HepG2 (cell line): ENCODE measurements around the gene MPHOSPH8. TPM values are rescaled to one million over a fixed set of nuclear protein-coding genes. Genes with fewer than 3 reads are reported as not detected.

Source experiments
- ARID5B ChIP-seq: IDR thresholded peaks from 2 replicates; pipeline ENCODE4 v1.4.0; 2020; ENCODE audit warnings: mild to moderate bottlenecking, missing genetic modification reagents
- HES4 ChIP-seq: sonication (generic); formaldehyde crosslinking; IDR thresholded peaks from 2 replicates; pipeline ENCODE4 v1.9.0; 2021; ENCODE audit warnings: mild to moderate bottlenecking, missing genetic modification reagents, borderline replicate concordance
- HNF4G ChIP-seq, 2 experiments: sonication (generic) in 1 of 2; formaldehyde crosslinking in 1 of 2; IDR thresholded peaks; 2 replicates each; pipeline versions ENCODE4 v1.4.0 to v1.6.1; 2011 to 2020; ENCODE audit warnings: borderline replicate concordance in 2 of 2, low read depth in 2 of 2, mild to moderate bottlenecking in 2 of 2, low read length in 1 of 2, missing genetic modification reagents in 1 of 2, moderate library complexity in 1 of 2
- KDM4B ChIP-seq: sonication (generic); formaldehyde crosslinking; IDR thresholded peaks from 2 replicates; pipeline ENCODE4 v1.4.0; 2020; ENCODE audit warnings: missing genetic modification reagents
- KDM5A ChIP-seq: fragments of 200-600 bp; sonication (generic); IDR thresholded peaks from 2 replicates; pipeline ENCODE4 v1.7.0; 2018; ENCODE audit warnings: antibody characterized with exemption, mild to moderate bottlenecking, low read length, borderline replicate concordance
- PPARG ChIP-seq: conservative IDR thresholded peaks from 2 replicates; pipeline ENCODE4 v1.6.1; 2016; ENCODE audit warnings: missing biosample characterization, missing genetic modification reagents
- RXRA ChIP-seq: sonication (generic); formaldehyde crosslinking; IDR thresholded peaks from 2 replicates; pipeline ENCODE4 v1.5.1; 2020; ENCODE audit warnings: missing genetic modification reagents
- SAP130 ChIP-seq: IDR thresholded peaks from 2 replicates; pipeline ENCODE4 v1.6.1; 2016; ENCODE audit warnings: low read depth
- SP2 ChIP-seq: sonication (generic); formaldehyde crosslinking; IDR thresholded peaks from 2 replicates; pipeline ENCODE4 v1.5.1; 2020; ENCODE audit warnings: mild to moderate bottlenecking, missing genetic modification reagents
- TOE1 ChIP-seq: sonication (generic); formaldehyde crosslinking; IDR thresholded peaks from 2 replicates; pipeline ENCODE4 v1.4.0; 2020; ENCODE audit warnings: mild to moderate bottlenecking, missing genetic modification reagents
- USF2 ChIP-seq, 2 experiments: sonication (generic) in 1 of 2; formaldehyde crosslinking in 1 of 2; IDR thresholded peaks; 2 replicates each; pipeline versions ENCODE4 v1.5.1 to v1.6.1; 2011 to 2020; ENCODE audit warnings: borderline replicate concordance in 1 of 2, low read depth in 1 of 2, low read length in 1 of 2, mild to moderate bottlenecking in 1 of 2, missing genetic modification reagents in 1 of 2, moderate library complexity in 1 of 2
- YEATS2 ChIP-seq: sonication (generic); formaldehyde crosslinking; IDR thresholded peaks from 2 replicates; pipeline ENCODE4 v1.4.0; 2020; ENCODE audit warnings: missing genetic modification reagents, borderline replicate concordance
- ZKSCAN5 ChIP-seq: sonication (generic); formaldehyde crosslinking; IDR thresholded peaks from 2 replicates; pipeline ENCODE4 v1.5.1; 2020; ENCODE audit warnings: mild to moderate bottlenecking, missing genetic modification reagents
- ZMAT3 ChIP-seq: sonication (generic); formaldehyde crosslinking; conservative IDR thresholded peaks from 2 replicates; pipeline ENCODE4 v1.7.0; 2021; ENCODE audit warnings: missing genetic modification reagents
- ZNF225 ChIP-seq: sonication (generic); formaldehyde crosslinking; IDR thresholded peaks from 2 replicates; pipeline ENCODE4 v1.4.0; 2020; ENCODE audit warnings: mild to moderate bottlenecking, missing genetic modification reagents
- ZNF232 ChIP-seq: sonication (generic); formaldehyde crosslinking; IDR thresholded peaks from 2 replicates; pipeline ENCODE4 v1.4.0; 2020; ENCODE audit warnings: missing genetic modification reagents, borderline replicate concordance
- ZNF30 ChIP-seq: sonication (generic); formaldehyde crosslinking; IDR thresholded peaks from 2 replicates; pipeline ENCODE4 v1.5.0; 2020; ENCODE audit warnings: mild to moderate bottlenecking, missing genetic modification reagents
- ZNF33A ChIP-seq: sonication (generic); formaldehyde crosslinking; IDR thresholded peaks from 2 replicates; pipeline ENCODE4 v1.5.1; 2020; ENCODE audit warnings: missing genetic modification reagents, mild to moderate bottlenecking, moderate library complexity, borderline replicate concordance
- ZNF567 ChIP-seq: sonication (generic); formaldehyde crosslinking; IDR thresholded peaks from 2 replicates; pipeline ENCODE4 v1.8.1; 2023; ENCODE audit warnings: mild to moderate bottlenecking, missing genetic modification reagents, borderline replicate concordance
- ZNF740 ChIP-seq: sonication (generic); formaldehyde crosslinking; IDR thresholded peaks from 2 replicates; pipeline ENCODE4 v1.4.0; 2020; ENCODE audit warnings: missing genetic modification reagents
- ZNF766 ChIP-seq: sonication (generic); formaldehyde crosslinking; IDR thresholded peaks from 2 replicates; pipeline ENCODE4 v1.5.0; 2020; ENCODE audit warnings: missing genetic modification reagents, borderline replicate concordance
- polyA plus RNA-seq, 8 experiments: library from polyadenylated mRNA; depleted of rRNA in 3 of 8; stranded (reverse) in 7 of 8; unstranded in 1 of 8; fragments of >200 nt; fragmentation: Illumina TruSeq in 4 of 8; extraction: Trizol in 4 of 8; gene quantifications; 2 replicates each; pipeline versions ENCODE4 v1.2.1 to v1.2.3, GENCODE V29; 2011 to 2016; ENCODE audit warnings: low read depth in 4 of 8, missing spikeins in 1 of 8, mixed read lengths in 1 of 8; ENCODE audit not compliant: insufficient read depth in 1 of 8
- total RNA-seq, 5 experiments: library from RNA; depleted of rRNA; stranded (reverse); fragments of >200 nt; fragmentation: Illumina TruSeq; extraction: Trizol; gene quantifications; 2 replicates each; pipeline ENCODE4 v1.2.3, GENCODE V29; 2016; ENCODE audit warnings: low read depth in 1 of 5

The MPHOSPH8 gene
- total and polyA plus RNA-seq, 2 of the 13 experiments (the other 11 are each of a cell fraction or from before 2014, with no cell fraction given) = 17.3 to 20.9 TPM

GRCh38 chr13:19633479-19634255 is at the start of gene MPHOSPH8 (continued):
- peak; percentile 25; the same call in 1 of the 2 replicates for TF ChIP-seq KDM4B (CRISPR knock-in tag)
- TF ChIP-seq USF2 (IDR thresholded peaks at IDR 0.05; ENCODE audit: low read depth, low read length) = no peak
- TF ChIP-seq USF2 (CRISPR knock-in tag; IDR thresholded peaks at IDR 0.05; ENCODE audit: borderline replicate concordance) = 0 out of 2 replicates have a peak, but pooled peaks have one; percentile 38
- peak; percentile 99 for TF ChIP-seq SP2 (CRISPR knock-in tag)
- TF ChIP-seq ZNF225 (CRISPR knock-in tag) = peak; percentile 20; the same call in 1 of the 2 replicates
- peak; percentile 64 for TF ChIP-seq ARID5B (CRISPR knock-in tag)
- TF ChIP-seq ZNF33A = no peak
- no peak for TF ChIP-seq ZKSCAN5 (CRISPR knock-in tag)
- TF ChIP-seq ZNF232 = peak; percentile 16; the same call in 1 of the 2 replicates
- TF ChIP-seq RXRA (CRISPR knock-in tag) = peak; percentile 15; the same call in 1 of the 2 replicates
- no peak for TF ChIP-seq PPARG (CRISPR knock-in tag)
- no peak for TF ChIP-seq HES4 (CRISPR knock-in tag)
- TF ChIP-seq ZMAT3 (CRISPR knock-in tag) = peak; percentile 88
- peak; percentile 66; the same call in 1 of the 2 replicates for TF ChIP-seq KDM5A
- peak; percentile 90 for TF ChIP-seq SAP130 (CRISPR knock-in tag)
- no peak for TF ChIP-seq TOE1 (CRISPR knock-in tag)
- 0 out of 2 replicates have a peak, but pooled peaks have one; percentile 34 for TF ChIP-seq ZNF766 (CRISPR knock-in tag)
- no peak for TF ChIP-seq HNF4G (IDR thresholded peaks at IDR 0.05; ENCODE audit: borderline replicate concordance, low read depth, low read length)
- no peak for TF ChIP-seq HNF4G (CRISPR knock-in tag; IDR thresholded peaks at IDR 0.05; ENCODE audit: borderline replicate concordance, low read depth)
- TF ChIP-seq ZNF567 (CRISPR knock-in tag) = no peak
- TF ChIP-seq YEATS2 (CRISPR knock-in tag) = 0 out of 2 replicates have a peak, but pooled peaks have one; percentile 21
- no peak for TF ChIP-seq ZNF740 (CRISPR knock-in tag)
- TF ChIP-seq ZNF30 (CRISPR knock-in tag) = no peak
